ENCODE data around the gene RAP1GAP2. TPM values are rescaled to one million over a fixed set of nuclear protein-coding genes. Genes with fewer than 3 reads are reported as not detected.
A peak's percentile ranks its signal among the peaks of the same experiment; 100 is the strongest.

RAP1GAP2 gene
- total RNA-seq, 1 donor from 2014 or later: 8.6 TPM

DNA sequence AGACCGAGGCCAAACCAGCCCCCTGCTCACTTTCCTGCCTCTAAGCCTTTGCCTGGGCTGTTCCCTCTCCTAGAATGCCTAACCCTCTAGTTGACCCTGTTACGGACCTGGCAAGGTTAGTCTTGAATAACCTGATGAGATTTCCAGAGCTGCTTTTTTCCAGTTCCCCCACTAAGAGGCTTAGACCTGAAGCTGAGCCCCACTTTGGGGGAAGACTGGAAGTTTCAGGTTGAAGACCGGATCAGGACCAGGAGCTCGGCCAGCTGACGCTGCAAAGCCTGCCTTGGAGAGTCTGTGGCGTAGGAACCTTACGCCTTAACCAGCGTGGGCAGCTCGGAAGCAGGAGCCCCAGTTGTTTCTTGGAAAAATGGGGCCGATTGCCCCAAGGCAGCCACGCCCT is 137.4 kb downstream of the RAP1GAP2 start:
- H3K79me2 ChIP-seq (ENCODE audit: insufficient read depth, low read length): no peaks in the 10 kb centered on the region
- Mint-ChIP-seq H3K36me3 (ENCODE audit: low read depth, unreplicated experiment) (no peaks in the 10 kb centered on the region), H3K27ac (ENCODE audit: unreplicated experiment) (no peak overlapping the region), H3K4me3 (ENCODE audit: unreplicated experiment) (no peak overlapping the region), H3K27me3 (ENCODE audit: low read depth, unreplicated experiment) (peaks cover 15% of the 10 kb centered on the region), H3K4me1 (ENCODE audit: low read depth, unreplicated experiment) (peaks cover 19% of the 10 kb centered on the region), H3K9me3 (ENCODE audit: unreplicated experiment) (peaks cover 10% of the 10 kb centered on the region)
- no peak overlapping the region for H3K4me3 ChIP-seq (ENCODE audit: insufficient read depth, low read depth, low read length)
- H3K36me3 ChIP-seq (ENCODE audit: insufficient read depth, low read length): no peaks in the 10 kb centered on the region
- DNase-seq (ENCODE audit: low read depth): no peak
- no peak overlapping the region for H3K9ac ChIP-seq (ENCODE audit: low read length)
- no peak overlapping the region for H2AFZ ChIP-seq (ENCODE audit: low read depth, low read length)
- no peak for TF ChIP-seq EZH2 (IDR thresholded peaks at IDR 0.05; ENCODE audit: insufficient read depth, low read length)
- TF ChIP-seq, protein P1, sequence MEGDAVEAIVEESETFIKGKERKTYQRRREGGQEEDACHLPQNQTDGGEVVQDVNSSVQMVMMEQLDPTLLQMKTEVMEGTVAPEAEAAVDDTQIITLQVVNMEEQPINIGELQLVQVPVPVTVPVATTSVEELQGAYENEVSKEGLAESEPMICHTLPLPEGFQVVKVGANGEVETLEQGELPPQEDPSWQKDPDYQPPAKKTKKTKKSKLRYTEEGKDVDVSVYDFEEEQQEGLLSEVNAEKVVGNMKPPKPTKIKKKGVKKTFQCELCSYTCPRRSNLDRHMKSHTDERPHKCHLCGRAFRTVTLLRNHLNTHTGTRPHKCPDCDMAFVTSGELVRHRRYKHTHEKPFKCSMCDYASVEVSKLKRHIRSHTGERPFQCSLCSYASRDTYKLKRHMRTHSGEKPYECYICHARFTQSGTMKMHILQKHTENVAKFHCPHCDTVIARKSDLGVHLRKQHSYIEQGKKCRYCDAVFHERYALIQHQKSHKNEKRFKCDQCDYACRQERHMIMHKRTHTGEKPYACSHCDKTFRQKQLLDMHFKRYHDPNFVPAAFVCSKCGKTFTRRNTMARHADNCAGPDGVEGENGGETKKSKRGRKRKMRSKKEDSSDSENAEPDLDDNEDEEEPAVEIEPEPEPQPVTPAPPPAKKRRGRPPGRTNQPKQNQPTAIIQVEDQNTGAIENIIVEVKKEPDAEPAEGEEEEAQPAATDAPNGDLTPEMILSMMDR (IDR thresholded peaks at IDR 0.05; ENCODE audit: insufficient read depth, low read depth, low read length): no peak
- peaks cover 3% of the 10 kb centered on the region for H4K20me1 ChIP-seq (ENCODE audit: insufficient read depth, low read length)
- H3K27ac ChIP-seq (ENCODE audit: low read depth, low read length): no peak overlapping the region
- H3K4me1 ChIP-seq (ENCODE audit: insufficient read depth, low read length): peaks cover 3% of the 10 kb centered on the region
- H3K27me3 ChIP-seq (ENCODE audit: insufficient read depth, low read length): peaks cover 7% of the 10 kb centered on the region
- H3K4me2 ChIP-seq (ENCODE audit: low read length): no peak overlapping the region
- no peaks in the 10 kb centered on the region for H3K9me3 ChIP-seq (ENCODE audit: insufficient read depth, low read depth, low read length)
- FAIRE-seq: no peak

DNA sequence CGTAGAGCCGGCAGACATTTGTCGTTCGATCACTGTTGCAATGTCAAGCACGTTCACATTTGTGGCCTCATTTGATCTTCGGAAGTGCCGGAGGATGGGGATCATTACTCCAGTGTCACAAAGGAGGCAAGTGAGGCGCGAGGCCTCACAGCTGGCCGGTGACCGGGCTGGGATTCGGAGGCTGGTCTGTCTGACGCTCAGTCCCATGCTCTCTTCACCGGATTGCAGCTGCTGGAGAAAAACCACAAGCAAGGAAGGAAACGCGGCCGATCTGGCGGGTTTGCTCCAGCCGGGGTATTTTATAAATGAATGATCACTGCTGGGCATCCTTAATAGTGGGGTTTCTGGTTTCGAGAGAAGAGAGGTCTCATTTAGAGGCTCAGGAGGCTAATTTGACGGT is 139.4 kb downstream of the RAP1GAP2 start:
- Mint-ChIP-seq H3K4me3 (ENCODE audit: unreplicated experiment) (no peak overlapping the region), H3K4me1 (ENCODE audit: low read depth, unreplicated experiment) (peaks cover 19% of the 10 kb centered on the region), H3K9me3 (ENCODE audit: unreplicated experiment) (peaks cover 7% of the 10 kb centered on the region), H3K36me3 (ENCODE audit: low read depth, unreplicated experiment) (no peaks in the 10 kb centered on the region), H3K27me3 (ENCODE audit: low read depth, unreplicated experiment) (peaks cover 17% of the 10 kb centered on the region), H3K27ac (ENCODE audit: unreplicated experiment) (peak overlapping the region; percentile 62)
- H3K4me2 ChIP-seq (ENCODE audit: low read length): no peak overlapping the region
- no peak for DNase-seq (ENCODE audit: low read depth)
- H3K27me3 ChIP-seq (ENCODE audit: insufficient read depth, low read length): peaks cover 7% of the 10 kb centered on the region
- no peak overlapping the region for H2AFZ ChIP-seq (ENCODE audit: low read depth, low read length)
- FAIRE-seq: no peak
- H4K20me1 ChIP-seq (ENCODE audit: insufficient read depth, low read length): peaks cover 3% of the 10 kb centered on the region
- no peaks in the 10 kb centered on the region for H3K36me3 ChIP-seq (ENCODE audit: insufficient read depth, low read length)
- H3K9ac ChIP-seq (ENCODE audit: low read length): no peak overlapping the region
- no peak overlapping the region for H3K27ac ChIP-seq (ENCODE audit: low read depth, low read length)
- H3K79me2 ChIP-seq (ENCODE audit: insufficient read depth, low read length): no peaks in the 10 kb centered on the region
- H3K4me3 ChIP-seq (ENCODE audit: insufficient read depth, low read depth, low read length): no peak overlapping the region
- no peaks in the 10 kb centered on the region for H3K9me3 ChIP-seq (ENCODE audit: insufficient read depth, low read depth, low read length)
- TF ChIP-seq, protein P1 (IDR thresholded peaks at IDR 0.05; ENCODE audit: insufficient read depth, low read depth, low read length): no peak
- TF ChIP-seq EZH2 (IDR thresholded peaks at IDR 0.05; ENCODE audit: insufficient read depth, low read length): no peak
- peaks cover 3% of the 10 kb centered on the region for H3K4me1 ChIP-seq (ENCODE audit: insufficient read depth, low read length)

DNA sequence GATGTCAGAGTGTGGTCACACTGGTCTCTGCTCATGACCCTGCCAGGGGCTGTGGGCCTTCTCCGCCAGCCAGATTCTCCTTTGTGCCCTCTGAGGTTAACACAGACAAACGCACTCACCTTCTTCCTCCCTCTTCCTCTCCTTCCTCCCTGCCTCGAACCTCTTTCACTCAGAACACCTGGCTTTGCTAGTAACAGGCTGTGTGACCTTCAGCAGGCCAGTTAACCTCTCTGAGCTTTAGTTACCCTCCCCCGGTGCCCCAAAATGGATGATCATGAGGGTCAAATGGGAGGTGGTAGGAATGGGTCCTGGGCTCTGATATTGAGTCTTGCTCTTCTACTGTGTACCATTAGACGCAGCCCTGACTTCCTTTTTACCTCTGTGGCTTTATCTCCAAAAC is 140.1 kb downstream of the RAP1GAP2 start:
- Histone ChIP-seq H3K36me3 (ENCODE audit: insufficient read depth, low read length) (no peaks in the 10 kb centered on the region), H3K27me3 (ENCODE audit: insufficient read depth, low read length) (peaks cover 7% of the 10 kb centered on the region), H3K4me3 (ENCODE audit: insufficient read depth, low read depth, low read length) (no peak overlapping the region), H3K9ac (ENCODE audit: low read length) (no peak overlapping the region), H3K27ac (ENCODE audit: low read depth, low read length) (no peak overlapping the region), H3K79me2 (ENCODE audit: insufficient read depth, low read length) (no peaks in the 10 kb centered on the region), H2AFZ (ENCODE audit: low read depth, low read length) (no peak overlapping the region), H3K9me3 (ENCODE audit: insufficient read depth, low read depth, low read length) (no peaks in the 10 kb centered on the region), H3K4me1 (ENCODE audit: insufficient read depth, low read length) (peaks cover 3% of the 10 kb centered on the region), H4K20me1 (ENCODE audit: insufficient read depth, low read length) (peaks cover 3% of the 10 kb centered on the region), H3K4me2 (ENCODE audit: low read length) (no peak overlapping the region)
- TF ChIP-seq EZH2 (IDR thresholded peaks at IDR 0.05; ENCODE audit: insufficient read depth, low read length): no peak
- TF ChIP-seq, protein P1 (IDR thresholded peaks at IDR 0.05; ENCODE audit: insufficient read depth, low read depth, low read length): no peak
- FAIRE-seq (no peak), DNase-seq (ENCODE audit: low read depth) (no peak)
- Mint-ChIP-seq H3K4me1 (ENCODE audit: low read depth, unreplicated experiment) (peaks cover 15% of the 10 kb centered on the region), H3K36me3 (ENCODE audit: low read depth, unreplicated experiment) (no peaks in the 10 kb centered on the region), H3K4me3 (ENCODE audit: unreplicated experiment) (no peak overlapping the region), H3K9me3 (ENCODE audit: unreplicated experiment) (peaks cover 8% of the 10 kb centered on the region), H3K27ac (ENCODE audit: unreplicated experiment) (no peak overlapping the region), H3K27me3 (ENCODE audit: low read depth, unreplicated experiment) (peaks cover 19% of the 10 kb centered on the region)
